ENCODE measurements around the gene FAM171A2.

Gene FAM171A2

GRCh38 chr17:44321246-44322120 is 42.2 kb downstream of the FAM171A2 start:
- no peak for DNase-seq (ENCODE audit: low spot score)

DNA sequence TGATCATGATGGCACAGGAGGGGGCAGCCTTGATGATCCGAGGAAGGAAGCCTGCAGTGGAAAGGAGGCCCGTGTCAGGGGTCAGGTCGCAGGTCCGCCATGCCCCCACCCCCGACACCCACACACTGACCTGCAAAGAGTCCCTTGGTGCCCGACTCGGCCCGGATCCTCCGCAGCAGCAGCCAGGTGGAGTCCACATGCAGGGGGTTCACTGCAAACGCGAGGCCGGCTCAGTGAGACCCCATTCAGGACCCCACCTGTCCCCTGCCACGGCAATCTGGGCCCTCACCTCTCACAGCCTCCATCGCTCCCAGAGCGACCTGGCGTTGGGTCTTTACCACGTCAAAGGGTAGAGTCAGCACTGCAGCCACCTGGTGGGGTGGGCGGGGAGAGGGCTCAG is 43.6 kb downstream of the FAM171A2 start:
- no peak for DNase-seq (ENCODE audit: low spot score)

- DNase-seq (ENCODE audit: low spot score) = no peak
Measured at GRCh38 chr17:44318077-44318892, 45.4 kb downstream of the FAM171A2 start.

DNA sequence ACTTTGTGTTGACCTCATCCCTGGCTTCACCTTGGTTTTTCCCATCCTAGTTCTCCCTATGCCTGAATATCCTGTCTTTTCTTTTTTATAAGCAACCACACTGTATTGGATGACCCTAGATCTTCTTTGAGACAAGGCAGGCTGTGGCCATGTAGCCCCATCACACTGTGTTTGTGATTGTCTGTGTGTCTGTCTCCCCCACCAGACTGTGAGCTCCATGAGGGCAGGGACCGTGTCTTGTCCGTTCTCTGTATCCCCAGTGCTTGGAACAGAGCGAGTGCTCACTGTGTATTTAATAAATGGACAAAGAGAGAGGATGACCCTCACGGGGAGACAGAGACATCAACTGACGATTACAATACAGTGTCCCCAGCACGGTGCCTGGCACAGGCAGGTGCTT is 46.1 kb downstream of the FAM171A2 start:
- DNase-seq (ENCODE audit: low spot score) = no peak

DNA sequence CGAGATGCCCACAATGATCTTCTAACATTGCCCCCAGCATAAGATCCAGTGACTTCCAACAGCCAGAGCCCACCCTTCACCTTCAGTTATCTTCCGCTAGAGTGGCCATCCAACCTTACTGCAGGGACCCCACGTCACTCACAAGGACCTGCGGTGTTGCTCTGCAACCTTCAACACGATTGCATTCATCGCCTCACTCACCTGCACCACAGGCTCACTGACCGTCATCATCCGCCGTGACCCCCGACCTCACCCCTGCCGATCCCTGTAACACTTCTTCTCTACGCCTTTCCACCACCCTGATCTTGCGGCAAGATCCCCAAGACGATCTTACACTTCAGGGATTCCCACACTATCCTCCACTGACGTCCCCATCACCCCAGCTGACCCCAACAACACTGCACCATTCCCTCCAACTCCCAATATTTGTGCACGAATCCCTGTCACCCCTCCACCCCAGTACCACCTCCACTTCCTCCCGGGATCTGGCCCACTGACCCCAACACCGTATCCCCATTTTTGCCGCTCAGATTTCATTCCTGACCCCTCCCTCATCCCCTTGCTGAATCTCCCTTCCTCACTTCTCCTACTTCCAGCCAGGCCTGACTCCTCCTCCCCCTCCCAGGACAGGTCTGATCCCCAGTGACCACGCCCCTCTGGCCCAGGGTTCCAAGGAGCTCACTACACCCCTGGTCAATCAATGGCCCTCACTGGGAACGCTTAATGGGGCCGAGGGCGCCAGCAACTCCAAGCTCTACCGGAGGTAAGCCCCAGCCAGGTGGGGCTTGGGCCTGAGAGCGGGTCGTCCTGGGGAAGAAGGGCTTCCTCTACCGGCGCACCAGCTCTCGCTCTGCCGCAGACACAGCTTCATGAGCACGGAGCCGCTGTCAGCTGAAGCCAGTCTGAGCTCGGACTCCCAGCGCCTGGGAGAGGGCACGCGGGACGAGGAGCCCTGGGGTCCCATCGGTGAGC is 47.6 kb downstream of the FAM171A2 start:
- no peak for DNase-seq (ENCODE audit: low spot score)

DNA sequence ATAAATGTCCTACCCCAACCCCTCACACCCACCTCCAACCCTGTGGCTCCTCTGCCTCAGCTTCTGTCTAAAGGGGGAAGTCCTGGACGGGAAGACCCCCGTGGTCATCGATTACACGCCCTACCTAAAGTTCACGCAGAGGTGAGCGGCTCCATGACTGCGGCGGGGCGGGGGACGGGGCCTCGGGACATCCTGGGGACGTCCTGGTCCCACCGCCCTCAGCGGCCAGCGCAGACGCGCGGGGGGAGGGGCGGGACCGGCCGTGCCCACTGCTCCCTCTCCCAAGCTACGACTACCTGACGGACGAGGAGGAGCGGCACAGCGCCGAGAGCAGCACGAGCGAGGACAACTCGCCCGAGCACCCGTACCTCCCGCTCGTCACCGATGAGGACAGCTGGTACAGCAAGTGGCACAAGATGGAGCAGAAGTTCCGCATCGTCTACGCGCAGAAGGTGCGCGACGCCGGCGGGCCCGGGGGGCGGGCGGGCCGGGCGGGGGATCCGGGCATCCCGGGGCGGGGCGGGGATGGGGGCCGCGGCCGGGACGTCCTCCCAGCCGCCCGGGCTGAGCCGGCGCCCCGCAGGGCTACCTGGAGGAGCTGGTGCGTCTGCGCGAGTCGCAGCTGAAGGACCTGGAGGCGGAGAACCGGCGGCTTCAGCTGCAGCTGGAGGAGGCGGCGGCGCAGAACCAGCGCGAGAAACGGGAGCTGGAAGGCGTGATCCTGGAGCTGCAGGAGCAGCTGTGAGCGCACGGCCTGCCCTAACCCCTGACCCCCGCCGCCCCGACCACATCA is 48.6 kb downstream of the FAM171A2 start:
- DNase-seq (ENCODE audit: low spot score) = no peak

DNA sequence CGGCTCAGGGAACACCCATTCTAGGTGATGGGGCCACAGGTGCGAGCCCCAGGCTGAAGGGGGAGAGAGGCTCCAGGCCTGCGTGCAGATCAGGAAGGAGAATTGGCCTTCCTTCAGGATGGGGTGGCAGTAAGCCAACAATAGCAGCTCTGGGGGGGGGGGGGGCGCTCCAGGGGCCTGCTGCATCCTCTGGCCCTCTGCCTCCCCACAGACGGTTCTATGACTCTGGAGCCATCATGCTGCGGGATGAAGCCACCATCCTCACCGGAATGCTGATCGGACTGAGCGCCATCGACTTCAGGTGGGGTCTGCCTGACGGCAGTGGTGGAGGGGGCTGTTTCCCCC is 49.2 kb downstream of the FAM171A2 start:
- DNase-seq (ENCODE audit: low spot score) = no peak

- no peak for DNase-seq (ENCODE audit: low spot score)
Measured at GRCh38 chr17:44314031-44314430, 49.6 kb downstream of the FAM171A2 start.

DNA sequence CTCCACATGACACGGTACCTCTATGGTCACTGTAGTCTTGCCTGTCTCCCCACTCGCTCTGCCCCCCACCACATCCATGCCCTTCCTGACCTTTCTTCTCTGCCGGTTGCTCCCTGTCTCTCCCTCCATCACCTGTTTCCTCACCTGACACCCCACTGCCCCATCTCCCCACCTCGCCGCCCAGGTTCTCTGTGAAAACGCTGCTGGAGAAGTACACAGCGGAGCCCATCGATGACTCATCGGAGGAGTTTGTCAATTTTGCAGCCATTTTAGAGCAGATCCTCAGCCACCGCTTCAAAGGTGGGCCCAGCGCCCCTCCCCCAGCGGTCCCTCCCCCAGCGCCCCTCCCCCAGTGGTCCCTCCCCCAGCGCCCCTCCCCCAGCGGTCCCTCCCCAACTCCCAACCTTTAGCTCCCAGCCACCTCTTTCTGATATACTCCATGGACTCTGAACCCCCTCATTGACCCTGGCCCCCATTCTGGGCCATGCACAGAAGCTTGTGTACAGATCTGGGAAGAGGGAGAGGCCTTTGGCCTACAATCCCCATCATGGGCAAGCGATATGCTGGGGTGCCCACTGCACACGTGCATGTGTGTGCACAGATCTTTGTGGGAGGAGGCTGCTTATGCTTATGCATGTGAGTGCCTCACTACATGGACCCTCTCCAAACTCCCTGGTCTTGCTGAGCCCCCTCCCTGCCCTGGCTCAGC is 51.1 kb downstream of the FAM171A2 start:
- no peak for DNase-seq (ENCODE audit: low spot score)

DNA sequence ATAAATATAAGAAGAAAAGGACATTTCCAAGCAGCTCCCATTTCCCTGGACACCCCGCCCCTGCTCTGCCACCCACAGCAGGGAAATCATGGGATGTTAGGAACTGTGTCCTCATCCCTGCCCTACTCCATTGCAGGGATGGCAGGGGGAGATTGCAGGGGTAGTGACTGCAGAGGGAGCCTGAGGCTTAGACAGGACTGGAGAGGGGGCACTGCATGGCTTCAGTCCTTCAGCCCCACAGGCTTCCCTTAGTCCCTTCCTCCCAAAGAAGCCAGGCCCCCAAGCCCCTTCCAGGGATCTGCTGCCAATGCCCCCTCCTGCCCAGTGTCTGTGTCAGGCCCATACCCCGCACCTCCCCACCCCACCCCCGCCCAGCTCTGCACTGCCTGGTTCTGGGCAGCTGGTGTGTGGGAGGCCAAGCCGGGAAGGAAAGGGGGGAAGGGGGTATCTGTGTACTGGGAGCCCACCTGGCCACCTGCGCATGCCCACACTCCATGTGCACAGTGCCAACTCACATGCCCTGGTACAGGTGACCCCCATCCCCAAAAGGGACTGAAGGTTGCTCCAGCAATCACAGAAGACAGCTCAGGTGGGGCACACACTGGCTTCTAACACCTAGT is 52.0 kb downstream of the FAM171A2 start:
- no peak for DNase-seq (ENCODE audit: low spot score)

GRCh38 chr17:44310609-44311376 is 52.9 kb downstream of the FAM171A2 start:
- DNase-seq (ENCODE audit: low spot score) = no peak

GRCh38 chr17:44310188-44310587 is 53.5 kb downstream of the FAM171A2 start:
- DNase-seq (ENCODE audit: low spot score) = no peak

GRCh38 chr17:44309472-44309871 is 54.2 kb downstream of the FAM171A2 start:
- no peak for DNase-seq (ENCODE audit: low spot score)

GRCh38 chr17:44308865-44309264 is 54.8 kb downstream of the FAM171A2 start:
- DNase-seq (ENCODE audit: low spot score) = no peak

DNA sequence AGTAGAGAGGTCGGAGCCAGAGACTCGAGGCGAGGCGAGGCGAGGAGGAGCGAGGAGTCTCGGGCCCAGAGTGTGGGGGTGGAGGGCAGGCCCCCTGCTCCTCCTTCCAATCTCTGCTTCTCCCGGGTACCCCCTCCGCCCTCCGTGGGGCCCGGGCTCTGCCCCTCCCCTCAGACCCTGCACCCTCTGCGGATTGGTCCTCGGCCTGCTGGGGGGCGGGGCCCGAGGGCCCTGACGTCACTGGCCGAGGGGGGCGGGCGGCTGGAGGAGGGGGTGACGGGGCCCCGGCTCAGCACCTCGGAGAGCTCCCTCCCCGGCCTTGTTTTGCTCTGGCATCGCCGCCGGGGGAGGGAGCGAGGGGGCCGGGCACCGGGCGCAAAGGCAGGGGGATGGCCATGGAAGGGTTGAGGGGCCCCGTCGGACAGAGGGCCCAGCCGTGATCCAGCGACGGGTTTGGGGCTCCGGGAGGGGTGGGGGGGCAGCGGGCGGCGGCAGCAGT is 55.3 kb downstream of the FAM171A2 start, which contains the start of gene RUNDC3A:
TSS of gene RUNDC3A (plus strand) at position 282 of the 499 bp plus-strand sequence. CDS start 232 bp downstream, outside the sequence.
- DNase-seq (ENCODE audit: low spot score) = peak; percentile 94

GRCh38 chr17:44307387-44308186 is 56.1 kb downstream of the FAM171A2 start:
- DNase-seq (ENCODE audit: low spot score) = peak; percentile 73

- DNase-seq (ENCODE audit: low spot score) = no peak
Measured at GRCh38 chr17:44304651-44305050, 59.0 kb downstream of the FAM171A2 start.

All from HuH-7 (cell line).